ENCODE data around the gene LRRC4C. TPM values are rescaled to one million over a fixed set of nuclear protein-coding genes. Genes with fewer than 3 reads are reported as not detected.

The LRRC4C gene
- total RNA-seq: not detected in 2 replicates

GRCh38 chr11:41459465-41460401 lies at the start of gene LRRC4C:
Gene LRRC4C, minus strand, starts transcription at chr11:41459652.

Small RNA genes lying within 50 kb of the gene (small RNA-seq; reads per million reads assigned to genes)
- gene RF00019: not detected
- gene RNU6-365P: not detected
